HG03571 (cell line): ENCODE results near the gene ECHS1.
"Not testable (repeated sequence)": the region's sequence is repeated elsewhere in the genome, so short reads cannot be mapped to it uniquely, and the experiment has no call there.

Experiments used
- ATAC-seq: cut with Tn5 transposase; IDR thresholded peaks from one replicate; pipeline ENCODE4 v1.9.1; 2021; ENCODE audit not compliant: unreplicated experiment

Gene ECHS1

DNA sequence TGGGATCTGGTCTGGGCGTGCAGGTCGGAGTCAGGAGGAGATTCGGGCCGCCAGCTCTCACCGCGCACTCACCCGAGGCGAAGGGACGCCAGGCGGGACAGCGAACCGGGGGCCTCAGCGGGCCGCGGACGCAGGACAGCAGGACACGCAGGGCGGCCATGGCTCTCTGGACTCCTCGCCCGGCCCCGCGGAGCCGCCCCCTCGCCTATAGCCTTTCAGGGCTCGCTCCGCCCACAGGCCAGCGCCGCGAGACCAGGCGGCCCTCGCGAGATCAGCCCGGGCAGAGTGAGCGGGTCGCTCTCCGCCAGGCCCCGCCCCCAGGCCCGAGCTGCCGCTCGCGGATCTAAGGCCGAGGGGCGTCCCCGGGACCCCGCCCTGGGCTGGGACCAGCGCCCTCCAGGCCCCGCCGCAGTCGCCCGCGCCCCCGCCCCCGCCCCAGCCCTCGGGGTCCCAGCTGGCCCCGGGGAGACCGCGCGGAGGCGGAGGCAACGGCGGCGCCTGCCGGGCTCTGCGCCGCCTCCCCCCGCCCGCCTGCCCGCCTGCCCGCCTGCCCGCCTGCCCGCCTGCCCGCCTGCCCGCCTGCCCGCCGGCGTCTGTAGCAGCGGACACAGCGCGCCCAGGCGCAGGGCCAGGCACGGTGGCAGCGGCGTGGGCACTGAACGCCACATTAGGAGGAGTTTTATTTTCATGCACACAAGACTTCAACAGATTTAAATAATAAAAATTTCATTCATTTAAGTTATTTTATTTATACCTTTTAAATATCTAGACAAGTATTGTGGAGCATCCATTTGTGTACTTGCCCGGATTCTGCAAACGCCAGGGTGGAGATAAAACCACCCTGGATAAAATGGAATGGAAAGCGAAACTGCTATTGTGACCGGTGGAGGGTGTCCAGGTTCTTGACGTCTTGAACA is at the start of gene ECHS1:
ECHS1 (minus strand) TSS at position 181 of the 917 bp plus-strand sequence; CDS start at position 160, 21 bp downstream.
- ATAC-seq = peak; percentile 94

- no peak for ATAC-seq
Measured at GRCh38 chr10:133422223-133422806, 49.2 kb upstream of the ECHS1 start.

- no peak for ATAC-seq
Measured at GRCh38 chr10:133421336-133422222, 48.4 kb upstream of the ECHS1 start.

GRCh38 chr10:133420579-133420978 is 47.4 kb upstream of the ECHS1 start:
- ATAC-seq = no peak

GRCh38 chr10:133420028-133420427 is 46.9 kb upstream of the ECHS1 start:
- no peak for ATAC-seq

DNA sequence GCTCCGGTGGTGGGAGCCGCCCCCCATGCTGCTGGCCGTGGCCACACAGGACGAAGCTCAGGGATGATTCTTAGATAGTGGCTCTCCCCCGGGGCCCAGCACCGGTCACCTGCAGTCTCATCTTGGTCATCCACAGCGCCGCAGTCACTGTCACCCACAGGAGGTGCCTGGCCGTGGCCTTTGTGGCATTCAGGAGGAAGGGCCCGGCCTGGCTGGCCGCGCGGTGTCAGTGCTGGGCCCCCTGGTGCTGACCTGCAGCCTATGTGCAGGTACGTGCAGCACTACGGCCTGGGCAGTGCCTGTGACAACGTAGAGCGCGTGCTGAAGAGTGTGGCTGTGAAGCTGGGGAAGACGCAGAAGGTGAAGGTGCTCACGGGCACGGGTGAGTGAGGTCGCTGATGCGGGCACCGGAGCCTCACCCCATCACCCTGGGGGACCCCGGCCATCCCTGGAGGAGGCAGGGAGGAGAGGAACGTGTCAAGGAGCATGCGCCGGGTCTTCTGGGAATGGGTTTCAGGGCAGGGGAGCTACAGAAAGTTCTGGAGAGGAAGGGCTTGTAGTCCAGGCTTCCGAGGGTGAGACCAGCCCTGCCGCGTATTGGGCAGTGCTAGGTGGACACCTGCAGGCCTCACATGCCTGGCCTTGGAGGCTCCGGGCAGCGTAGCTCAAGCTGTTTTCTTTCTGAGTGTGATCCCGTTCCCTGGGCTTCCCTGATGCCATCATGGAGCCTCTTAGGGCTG is 46.2 kb upstream of the ECHS1 start:
- no peak for ATAC-seq

- ATAC-seq = no peak
Measured at GRCh38 chr10:133418289-133418993, 45.3 kb upstream of the ECHS1 start.

- ATAC-seq = no peak
Measured at GRCh38 chr10:133415752-133416151, 42.6 kb upstream of the ECHS1 start.

DNA sequence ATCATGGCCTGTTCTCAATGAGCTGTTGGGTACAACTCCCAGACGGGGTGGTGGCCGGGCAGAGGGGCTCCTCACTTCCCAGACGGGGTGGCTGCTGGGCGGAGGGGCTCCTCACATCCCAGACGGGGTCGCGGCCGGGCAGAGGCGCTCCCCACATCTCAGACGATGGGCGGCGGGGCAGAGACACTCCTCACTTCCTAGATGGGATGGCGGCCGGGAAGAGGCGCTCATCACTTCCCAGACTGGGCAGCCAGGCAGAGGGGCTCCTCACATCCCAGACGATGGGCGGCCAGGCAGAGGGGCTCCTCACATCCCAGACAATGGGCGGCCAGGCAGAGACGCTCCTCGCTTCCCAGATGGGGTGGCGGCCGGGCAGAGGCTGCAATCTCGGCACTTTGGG is 41.2 kb upstream of the ECHS1 start:
- not testable (repeated sequence) for ATAC-seq

DNA sequence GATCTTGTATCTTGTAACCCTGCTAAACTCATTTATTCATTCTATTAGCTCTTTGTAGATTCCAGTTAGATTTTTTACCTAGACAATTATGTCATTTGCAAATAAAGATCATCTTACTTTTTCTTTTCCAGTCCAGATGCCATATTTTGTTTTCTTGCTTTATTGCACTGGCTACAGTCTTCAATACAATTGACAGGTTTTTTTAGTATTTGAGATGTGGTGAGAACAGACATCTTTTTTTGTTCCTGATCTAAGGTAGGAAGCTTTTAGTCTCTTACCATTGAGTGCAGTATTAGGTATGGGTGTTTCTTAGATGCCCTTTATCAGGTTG is 39.2 kb upstream of the ECHS1 start:
- ATAC-seq = no peak

- ATAC-seq = no peak
Measured at GRCh38 chr10:133411523-133412380, 38.6 kb upstream of the ECHS1 start.

DNA sequence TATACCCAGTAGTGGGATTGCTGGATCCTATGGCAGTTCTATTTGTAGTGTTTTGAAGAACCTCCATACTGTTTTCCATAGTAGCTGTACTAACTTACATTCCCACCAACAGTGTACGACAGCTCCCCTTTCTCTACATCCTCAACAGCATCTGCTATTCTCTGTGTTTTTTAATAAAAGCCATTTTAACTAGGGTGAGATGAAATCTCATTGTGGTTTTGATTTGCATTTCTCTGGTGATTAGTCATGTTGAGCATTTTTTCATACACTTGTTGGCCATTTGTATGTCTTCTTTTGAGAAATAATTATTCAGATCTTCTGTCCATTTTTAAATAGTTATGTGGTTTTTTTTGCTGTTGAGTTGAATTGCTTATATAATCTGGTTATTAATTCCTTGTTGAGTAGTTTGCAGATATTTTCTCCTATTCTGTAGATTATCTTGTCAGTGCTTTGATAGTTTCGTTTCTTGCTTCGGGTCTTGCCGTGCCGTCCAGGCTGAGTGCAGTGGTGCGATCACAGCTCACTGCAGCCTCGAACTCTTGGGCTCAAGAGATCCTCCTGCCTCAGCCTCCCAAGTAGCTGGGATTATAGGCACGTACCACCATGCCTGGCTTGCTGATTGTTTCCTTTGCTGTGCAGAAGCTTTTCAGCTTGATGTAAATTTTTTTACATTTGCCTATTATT is 32.8 kb upstream of the ECHS1 start:
- peak; percentile 58 for ATAC-seq

DNA sequence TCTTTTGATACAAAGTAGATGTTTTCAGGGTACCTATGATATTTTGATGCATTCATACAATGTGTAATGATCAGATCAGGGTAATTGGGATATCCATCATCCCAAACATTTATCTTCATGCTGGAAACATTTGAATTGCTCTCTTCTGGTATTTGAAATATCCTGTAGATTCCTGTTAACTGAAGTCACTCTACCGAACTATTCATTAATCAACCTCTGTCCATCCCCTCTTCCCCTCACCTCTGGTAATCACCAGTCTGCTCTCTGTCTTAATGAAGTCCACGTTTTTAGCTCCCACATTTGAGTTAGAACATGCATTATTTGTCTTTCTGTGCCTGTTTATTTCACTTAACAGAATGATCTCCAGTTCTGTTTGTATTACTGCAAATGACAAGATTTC is 32.1 kb upstream of the ECHS1 start:
- no peak for ATAC-seq

- ATAC-seq = no peak
Measured at GRCh38 chr10:133403784-133404183, 30.6 kb upstream of the ECHS1 start.

DNA sequence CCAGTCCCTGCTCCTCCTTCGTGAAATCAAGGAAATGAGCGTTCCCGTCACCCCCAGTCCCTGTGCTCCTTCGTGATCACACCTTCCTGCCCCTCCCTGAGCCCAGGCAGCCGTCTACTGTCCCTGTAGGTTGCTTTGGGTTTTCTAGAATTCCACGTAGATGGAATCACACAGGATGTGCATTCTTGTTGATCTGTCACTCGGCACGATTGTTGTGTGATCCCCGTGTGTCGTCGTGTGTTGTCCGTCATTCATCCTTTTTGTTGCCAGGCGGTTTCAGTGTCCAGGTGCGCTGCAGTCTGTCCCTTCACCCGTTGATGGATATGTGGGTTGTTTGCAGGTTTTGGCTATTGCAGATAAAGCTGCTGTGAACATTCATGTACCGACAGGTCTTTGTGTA is 30.2 kb upstream of the ECHS1 start:
- ATAC-seq = no peak

DNA sequence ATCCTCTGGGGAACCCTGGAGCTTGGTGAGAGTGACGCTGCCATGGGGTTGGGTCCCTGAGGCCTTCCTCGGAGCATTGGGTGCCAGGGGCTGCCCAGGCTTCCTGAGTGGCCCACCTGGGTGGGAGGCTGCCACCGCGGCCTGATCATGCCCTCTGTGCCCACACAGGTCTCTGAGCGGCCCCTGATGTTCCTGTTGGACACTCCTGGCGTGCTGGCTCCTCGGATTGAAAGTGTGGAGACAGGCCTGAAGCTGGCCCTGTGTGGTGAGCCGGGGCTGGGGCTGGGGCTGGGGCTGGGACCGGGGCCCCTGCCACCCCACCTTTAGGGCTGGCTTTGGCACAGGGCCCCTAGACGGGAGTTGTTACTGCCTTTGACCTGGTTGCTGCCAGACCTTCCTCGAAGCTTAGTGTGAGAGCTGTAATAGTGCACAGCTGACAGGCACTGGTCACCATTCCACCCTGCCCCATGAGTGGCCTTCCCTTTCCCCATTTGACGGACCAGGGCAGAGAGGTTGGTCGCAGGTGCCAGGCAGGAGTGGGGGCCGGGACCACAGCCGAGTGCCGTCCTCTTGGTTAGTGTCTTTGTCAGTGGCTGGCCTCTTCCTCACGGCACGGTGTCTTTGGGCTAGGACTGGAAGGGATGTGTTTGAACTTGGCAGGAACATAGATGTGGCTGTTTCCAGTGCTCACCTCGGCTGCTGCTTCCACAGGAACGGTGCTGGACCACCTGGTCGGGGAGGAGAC is 29.0 kb upstream of the ECHS1 start:
- ATAC-seq = no peak

GRCh38 chr10:133401500-133401899 is 28.3 kb upstream of the ECHS1 start:
- ATAC-seq = no peak
